HepG2 (cell line): ENCODE data around the gene RUNX3. TPM values are rescaled to one million over a fixed set of nuclear protein-coding genes. Genes with fewer than 3 reads are reported as not detected.

Source experiments
- ATAC-seq: fragments of 200-7000 bp; cut with Tn5 transposase; 3 replicates; pipeline ENCODE4 v1.9.1; 2020; ENCODE audit warnings: mild to moderate bottlenecking, moderate library complexity
- BruUV-seq: library from RNA; stranded (reverse); fragments of 400-500 nt; replicated peaks from 2 replicates; lab custom pipeline; 2021; lab: Mats Ljungman, UMichigan
- CTCF ChIA-PET: fragments of 300-600 bp; formaldehyde crosslinking; extraction: SDS; loops from one replicate; lab custom pipeline; 2021; ENCODE audit warnings: low total read pairs, inconsistent platforms, low intra/inter-chr PET ratio; lab: Yijun Ruan, JAX
- POLR2A ChIA-PET: fragments of 350-600 bp; sonication (Branson Sonifier 250); formaldehyde crosslinking; loops from one replicate; lab custom pipeline; 2020; ENCODE audit warnings: antibody characterized with exemption, inconsistent platforms; lab: Yijun Ruan, JAX
- DNase-seq: peaks from one replicate; pipeline ENCODE4 v3.0.0-alpha.2; 2015; ENCODE audit warnings: low spot score
- FAIRE-seq: peaks from 3 replicates; lab custom pipeline; 2011; peaks lifted over from hg19 to GRCh38; lab: Jason Lieb, UNC
- H2AFZ ChIP-seq: one replicate; pipeline ENCODE4 v1.6.1; 2011; ENCODE audit warnings: low read length, inconsistent platforms
- H3K27ac ChIP-seq: fragments of 300-600 bp; 3 replicates; pipeline ENCODE4 v1.8.0; 2011; ENCODE audit warnings: mixed run types, mild to moderate bottlenecking, mixed read lengths, low read length, inconsistent platforms; ENCODE audit not compliant: insufficient read depth; ENCODE audit errors: extremely low read length
- H3K27me3 ChIP-seq, 2 experiments: fragments of 200-600 bp in 1 of 2; 2 replicates in 1 of 2; 3 replicates in 1 of 2; pipeline versions ENCODE4 v1.6.0 to v1.8.0; 2011; ENCODE audit warnings: low read length in 2 of 2, mild to moderate bottlenecking in 2 of 2, moderate library complexity in 2 of 2, inconsistent platforms in 1 of 2; ENCODE audit not compliant: insufficient read depth in 2 of 2, control insufficient read depth in 1 of 2
- H3K36me3 ChIP-seq, 2 experiments: fragments of 200-600 bp in 1 of 2; replicated peaks in 1 of 2; 2 replicates in 1 of 2; 3 replicates in 1 of 2; pipeline versions ENCODE4 v1.5.1 to v1.8.0; 2011; ENCODE audit warnings: low read length in 2 of 2, inconsistent platforms in 1 of 2; ENCODE audit not compliant: insufficient read depth in 2 of 2, control insufficient read depth in 1 of 2
- H3K4me1 ChIP-seq: 2 replicates; pipeline ENCODE4 v1.5.1; 2012; ENCODE audit warnings: low read length, inconsistent platforms; ENCODE audit not compliant: insufficient read depth
- H3K4me2 ChIP-seq: 2 replicates; pipeline ENCODE4 v1.6.0; 2011; ENCODE audit warnings: low read depth, low read length, inconsistent platforms
- H3K4me3 ChIP-seq, 3 experiments: fragments of 200-600 bp in 1 of 3; sonication (generic), shearing (Covaris generic) in 1 of 3; replicated peaks in 1 of 3; 2 replicates each; pipeline ENCODE4 v1.5.1; 2011 to 2016; ENCODE audit warnings: low read length in 3 of 3, inconsistent platforms in 2 of 3, low read depth in 2 of 3, mild to moderate bottlenecking in 2 of 3, control low read depth in 1 of 3, mixed read lengths in 1 of 3; ENCODE audit not compliant: insufficient read depth in 1 of 3
- H3K79me2 ChIP-seq: one replicate; pipeline ENCODE4 v1.6.1; 2011; ENCODE audit warnings: low read length, inconsistent platforms; ENCODE audit not compliant: insufficient read depth
- H3K9ac ChIP-seq: 2 replicates; pipeline ENCODE4 v1.6.0; 2011; ENCODE audit warnings: mild to moderate bottlenecking, low read depth, low read length, inconsistent platforms; ENCODE audit not compliant: insufficient read depth
- H3K9me3 ChIP-seq: 2 replicates; pipeline ENCODE4 v1.5.1; 2012; ENCODE audit warnings: mild to moderate bottlenecking, low read length
- H4K20me1 ChIP-seq: 2 replicates; pipeline ENCODE4 v1.6.0; 2011; ENCODE audit warnings: inconsistent platforms, mild to moderate bottlenecking, low read length, moderate library complexity; ENCODE audit not compliant: insufficient read depth
- DNMT1 ChIP-seq: sonication (generic); formaldehyde crosslinking; IDR thresholded peaks from 2 replicates; pipeline ENCODE4 v1.5.1; 2020; ENCODE audit warnings: mild to moderate bottlenecking, missing genetic modification reagents
- DNMT3B ChIP-seq: conservative IDR thresholded peaks from 2 replicates; pipeline ENCODE4 v1.6.1; 2016; ENCODE audit warnings: missing biosample characterization, control low read depth
- DR1 ChIP-seq: sonication (generic); formaldehyde crosslinking; IDR thresholded peaks from 2 replicates; pipeline ENCODE4 v1.8.0; 2021; ENCODE audit warnings: mild to moderate bottlenecking, missing genetic modification reagents, inconsistent platforms
- EED ChIP-seq: sonication (generic); formaldehyde crosslinking; IDR thresholded peaks from 2 replicates; pipeline ENCODE4 v1.5.0; 2020; ENCODE audit warnings: mild to moderate bottlenecking, missing genetic modification reagents
- GLI4 ChIP-seq: sonication (generic); formaldehyde crosslinking; IDR thresholded peaks from 2 replicates; pipeline ENCODE4 v1.5.1; 2020; ENCODE audit warnings: missing genetic modification reagents, mild to moderate bottlenecking, moderate library complexity, borderline replicate concordance
- HMG20B ChIP-seq: conservative IDR thresholded peaks from 2 replicates; pipeline ENCODE4 v1.6.1; 2016; ENCODE audit warnings: missing genetic modification reagents, missing compliant biosample characterization
- KAT7 ChIP-seq: IDR thresholded peaks from 2 replicates; pipeline ENCODE4 v1.6.1; 2018; ENCODE audit warnings: borderline replicate concordance, missing compliant biosample characterization
- KDM3A ChIP-seq: IDR thresholded peaks from 2 replicates; pipeline ENCODE4 v1.6.1; 2018; ENCODE audit warnings: low read depth, missing compliant biosample characterization
- NR2F6 ChIP-seq, 2 experiments: IDR thresholded peaks; 2 replicates each; pipeline ENCODE4 v1.6.1; 2016; ENCODE audit warnings: antibody characterized with exemption in 1 of 2, mild to moderate bottlenecking in 1 of 2
- REL ChIP-seq: sonication (generic); formaldehyde crosslinking; conservative IDR thresholded peaks from 2 replicates; pipeline ENCODE4 v1.8.0; 2022; ENCODE audit warnings: mild to moderate bottlenecking, missing genetic modification reagents, moderate library complexity
- RXRB ChIP-seq: IDR thresholded peaks from 2 replicates; pipeline ENCODE4 v1.6.1; 2016; ENCODE audit warnings: borderline replicate concordance, missing genetic modification reagents, missing compliant biosample characterization
- ZFP1 ChIP-seq: IDR thresholded peaks from 2 replicates; pipeline ENCODE4 v1.6.1; 2016
- ZMAT3 ChIP-seq: sonication (generic); formaldehyde crosslinking; conservative IDR thresholded peaks from 2 replicates; pipeline ENCODE4 v1.7.0; 2021; ENCODE audit warnings: missing genetic modification reagents
- ZNF326 ChIP-seq: sonication (generic); formaldehyde crosslinking; IDR thresholded peaks from 2 replicates; pipeline ENCODE4 v1.4.0; 2020; ENCODE audit warnings: missing genetic modification reagents, borderline replicate concordance
- ZNF891 ChIP-seq: sonication (generic); formaldehyde crosslinking; IDR thresholded peaks from 2 replicates; pipeline ENCODE4 v1.5.0; 2020; ENCODE audit warnings: mild to moderate bottlenecking, missing genetic modification reagents
- WGBS: methylation state at CpG from one replicate; pipeline ENCODE4 v1.1.6; 2017; ENCODE audit warnings: low lambda C conversion rate; 5-methylcytosine and 5-hydroxymethylcytosine counted together
- in situ Hi-C: cut with HindIII; loops from 2 replicates; pipeline ENCODE4 v1.10.0; 2017; ENCODE audit warnings: low pct_unique_long_range_greater_than_20kb; ENCODE audit not compliant: extremely low pct_ligation_motif_present
- intact Hi-C: fragments of 100-400 bp; cut with micrococcal nuclease; formaldehyde crosslinking; loops from one replicate; pipeline ENCODE4 v1.10.0; 2022; ENCODE audit not compliant: unreplicated experiment
- polyA plus RNA-seq, 8 experiments: library from polyadenylated mRNA; depleted of rRNA in 3 of 8; stranded (reverse) in 7 of 8; unstranded in 1 of 8; fragments of >200 nt; fragmentation: Illumina TruSeq in 4 of 8; extraction: Trizol in 4 of 8; gene quantifications; 2 replicates each; pipeline versions ENCODE4 v1.2.1 to v1.2.3, GENCODE V29; 2011 to 2016; ENCODE audit warnings: low read depth in 4 of 8, missing spikeins in 1 of 8, mixed read lengths in 1 of 8; ENCODE audit not compliant: insufficient read depth in 1 of 8
- total RNA-seq, 5 experiments: library from RNA; depleted of rRNA; stranded (reverse); fragments of >200 nt; fragmentation: Illumina TruSeq; extraction: Trizol; gene quantifications; 2 replicates each; pipeline ENCODE4 v1.2.3, GENCODE V29; 2016; ENCODE audit warnings: low read depth in 1 of 5
- TF ChIP-seq, protein P1 (sequence below): sonication (generic); formaldehyde crosslinking; IDR thresholded peaks from 2 replicates; pipeline ENCODE4 v1.4.0; 2020; ENCODE audit warnings: missing genetic modification reagents; ENCODE audit errors: not compliant biosample characterization
- TF ChIP-seq, protein P2 (sequence below): sonication (generic); formaldehyde crosslinking; IDR thresholded peaks from 2 replicates; pipeline ENCODE4 v1.4.0; 2020; ENCODE audit warnings: missing genetic modification reagents
- TF ChIP-seq, protein P3 (sequence below): sonication (generic); formaldehyde crosslinking; IDR thresholded peaks from 2 replicates; pipeline ENCODE4 v1.4.0; 2020; ENCODE audit warnings: missing genetic modification reagents
- TF ChIP-seq, protein P4 (sequence below): sonication (generic); formaldehyde crosslinking; IDR thresholded peaks from 2 replicates; pipeline ENCODE4 v1.5.0; 2020; ENCODE audit warnings: missing genetic modification reagents, mild to moderate bottlenecking, borderline replicate concordance

The RUNX3 gene
- total and polyA plus RNA-seq, 2 of the 13 experiments (the other 11 are each of a cell fraction or from before 2014, with no cell fraction given): 0.04 to 0.22 TPM

DNA sequence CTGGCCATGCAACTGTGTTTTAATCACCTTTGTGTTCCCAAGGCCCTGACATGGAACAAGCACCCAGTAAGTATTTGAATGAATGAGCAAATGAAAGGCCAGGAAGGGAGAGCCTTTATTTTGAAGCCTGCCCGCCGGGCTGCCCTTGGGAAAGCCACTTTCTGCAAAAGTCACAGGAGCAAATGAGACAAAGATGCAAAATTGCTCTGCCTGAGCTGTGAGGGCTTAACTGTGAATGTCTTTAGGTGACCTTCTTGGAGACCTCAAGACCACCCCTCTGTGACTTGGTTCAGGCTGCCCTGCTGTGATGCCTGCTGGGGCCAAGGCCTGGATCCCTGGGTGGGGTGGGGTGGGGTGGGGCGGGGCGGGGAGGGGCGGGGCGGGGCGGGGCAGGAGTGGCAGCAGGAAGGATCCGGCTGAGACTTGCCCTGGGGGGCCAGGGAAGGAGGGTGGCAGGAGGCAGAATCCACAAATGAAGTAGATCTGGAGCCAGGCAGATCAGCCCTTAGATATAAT is 54.0 kb downstream of the RUNX3 start:
- intact Hi-C loops (no loop called here), in situ Hi-C loops (no loop called here)
- no peak for ATAC-seq
- no TSS peak for BruUV-seq
- H3K9me3 ChIP-seq: no peaks in the 10 kb centered on the region
- no peaks in the 10 kb centered on the region for H3K36me3 ChIP-seq
- no peak overlapping the region for H3K4me3 ChIP-seq
- H2AFZ ChIP-seq: no peak overlapping the region
- no peak overlapping the region for H3K4me2 ChIP-seq
- ChIA-PET POLR2A (no interaction called here), CTCF (no interaction called here)
- H3K27ac ChIP-seq: no peak overlapping the region
- no peaks in the 10 kb centered on the region for H4K20me1 ChIP-seq
- no peak for DNase-seq
- H3K4me1 ChIP-seq: peaks cover 24% of the 10 kb centered on the region
- TF ChIP-seq EED (CRISPR knock-in tag) (no peak), ZNF326 (CRISPR knock-in tag) (no peak), DR1 (no peak), HMG20B (no peak), ZNF891 (no peak), ZFP1 (no peak), REL (CRISPR knock-in tag) (no peak), GLI4 (CRISPR knock-in tag) (no peak), KDM3A (CRISPR knock-in tag) (no peak), DNMT3B (no peak), RXRB (CRISPR knock-in tag) (no peak), ZMAT3 (CRISPR knock-in tag) (no peak), KAT7 (CRISPR knock-in tag) (no peak), DNMT1 (CRISPR knock-in tag) (no peak), NR2F6 (IDR thresholded peaks at IDR 0.05) (no peak), NR2F6 (CRISPR knock-in tag; IDR thresholded peaks at IDR 0.05) (no peak)
- TF ChIP-seq, protein P1, sequence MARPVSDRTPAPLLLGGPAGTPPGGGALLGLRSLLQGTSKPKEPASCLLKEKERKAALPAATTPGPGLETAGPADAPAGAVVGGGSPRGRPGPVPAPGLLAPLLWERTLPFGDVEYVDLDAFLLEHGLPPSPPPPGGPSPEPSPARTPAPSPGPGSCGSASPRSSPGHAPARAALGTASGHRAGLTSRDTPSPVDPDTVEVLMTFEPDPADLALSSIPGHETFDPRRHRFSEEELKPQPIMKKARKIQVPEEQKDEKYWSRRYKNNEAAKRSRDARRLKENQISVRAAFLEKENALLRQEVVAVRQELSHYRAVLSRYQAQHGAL (CRISPR knock-in tag): no peak
- TF ChIP-seq, protein P2, sequence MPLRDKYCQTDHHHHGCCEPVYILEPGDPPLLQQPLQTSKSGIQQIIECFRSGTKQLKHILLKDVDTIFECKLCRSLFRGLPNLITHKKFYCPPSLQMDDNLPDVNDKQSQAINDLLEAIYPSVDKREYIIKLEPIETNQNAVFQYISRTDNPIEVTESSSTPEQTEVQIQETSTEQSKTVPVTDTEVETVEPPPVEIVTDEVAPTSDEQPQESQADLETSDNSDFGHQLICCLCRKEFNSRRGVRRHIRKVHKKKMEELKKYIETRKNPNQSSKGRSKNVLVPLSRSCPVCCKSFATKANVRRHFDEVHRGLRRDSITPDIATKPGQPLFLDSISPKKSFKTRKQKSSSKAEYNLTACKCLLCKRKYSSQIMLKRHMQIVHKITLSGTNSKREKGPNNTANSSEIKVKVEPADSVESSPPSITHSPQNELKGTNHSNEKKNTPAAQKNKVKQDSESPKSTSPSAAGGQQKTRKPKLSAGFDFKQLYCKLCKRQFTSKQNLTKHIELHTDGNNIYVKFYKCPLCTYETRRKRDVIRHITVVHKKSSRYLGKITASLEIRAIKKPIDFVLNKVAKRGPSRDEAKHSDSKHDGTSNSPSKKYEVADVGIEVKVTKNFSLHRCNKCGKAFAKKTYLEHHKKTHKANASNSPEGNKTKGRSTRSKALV (CRISPR knock-in tag): no peak
- TF ChIP-seq, protein P3, sequence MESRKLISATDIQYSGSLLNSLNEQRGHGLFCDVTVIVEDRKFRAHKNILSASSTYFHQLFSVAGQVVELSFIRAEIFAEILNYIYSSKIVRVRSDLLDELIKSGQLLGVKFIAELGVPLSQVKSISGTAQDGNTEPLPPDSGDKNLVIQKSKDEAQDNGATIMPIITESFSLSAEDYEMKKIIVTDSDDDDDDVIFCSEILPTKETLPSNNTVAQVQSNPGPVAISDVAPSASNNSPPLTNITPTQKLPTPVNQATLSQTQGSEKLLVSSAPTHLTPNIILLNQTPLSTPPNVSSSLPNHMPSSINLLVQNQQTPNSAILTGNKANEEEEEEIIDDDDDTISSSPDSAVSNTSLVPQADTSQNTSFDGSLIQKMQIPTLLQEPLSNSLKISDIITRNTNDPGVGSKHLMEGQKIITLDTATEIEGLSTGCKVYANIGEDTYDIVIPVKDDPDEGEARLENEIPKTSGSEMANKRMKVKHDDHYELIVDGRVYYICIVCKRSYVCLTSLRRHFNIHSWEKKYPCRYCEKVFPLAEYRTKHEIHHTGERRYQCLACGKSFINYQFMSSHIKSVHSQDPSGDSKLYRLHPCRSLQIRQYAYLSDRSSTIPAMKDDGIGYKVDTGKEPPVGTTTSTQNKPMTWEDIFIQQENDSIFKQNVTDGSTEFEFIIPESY (CRISPR knock-in tag): no peak
- TF ChIP-seq, protein P4, sequence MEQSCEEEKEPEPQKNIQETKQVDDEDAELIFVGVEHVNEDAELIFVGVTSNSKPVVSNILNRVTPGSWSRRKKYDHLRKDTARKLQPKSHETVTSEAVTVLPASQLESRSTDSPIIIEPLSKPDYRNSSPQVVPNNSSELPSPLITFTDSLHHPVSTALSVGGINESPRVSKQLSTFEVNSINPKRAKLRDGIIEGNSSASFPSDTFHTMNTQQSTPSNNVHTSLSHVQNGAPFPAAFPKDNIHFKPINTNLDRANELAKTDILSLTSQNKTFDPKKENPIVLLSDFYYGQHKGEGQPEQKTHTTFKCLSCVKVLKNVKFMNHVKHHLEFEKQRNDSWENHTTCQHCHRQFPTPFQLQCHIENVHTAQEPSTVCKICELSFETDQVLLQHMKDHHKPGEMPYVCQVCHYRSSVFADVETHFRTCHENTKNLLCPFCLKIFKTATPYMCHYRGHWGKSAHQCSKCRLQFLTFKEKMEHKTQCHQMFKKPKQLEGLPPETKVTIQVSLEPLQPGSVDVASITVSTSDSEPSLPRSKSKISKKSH (CRISPR knock-in tag): no peak
- no peak overlapping the region for H3K9ac ChIP-seq
- FAIRE-seq: no peak
- peaks cover 0 to 25% of the 10 kb centered on the region in 2 experiments; a peak in 2 of 5 replicates for H3K27me3 ChIP-seq
- no peaks in the 10 kb centered on the region for H3K79me2 ChIP-seq
- WGBS: 7% methylated on average over 8 of the region's 8 CpGs
